Adrenal gland (tissue), 5 donors: ENCODE results near the gene ARHGAP18.

ENCODE experiments used
- POLR2A ChIP-seq, 2 donors: fragments of 450-650 bp; IDR thresholded peaks; one replicate each; pipeline ENCODE4 v1.6.1; 2017; ENCODE audit warnings: antibody characterized with exemption in 2 of 2, mild to moderate bottlenecking in 2 of 2, moderate library complexity in 1 of 2
- TF ChIP-seq, protein P1 (sequence below), 6 experiments: fragments of 450-650 bp in 4 of 6; fragments of 200-600 bp in 2 of 6; sonication (generic) in 1 of 6; IDR thresholded peaks; 1 replicate in 5 of 6; 2 replicates in 1 of 6; pipeline versions ENCODE4 v1.5.1 to v1.8.0; 2016 to 2021; ENCODE audit warnings: antibody characterized with exemption in 6 of 6, mild to moderate bottlenecking in 2 of 6, moderate library complexity in 1 of 6
- donor health status: DM: no; HTN: no; CAD: no.

DNA sequence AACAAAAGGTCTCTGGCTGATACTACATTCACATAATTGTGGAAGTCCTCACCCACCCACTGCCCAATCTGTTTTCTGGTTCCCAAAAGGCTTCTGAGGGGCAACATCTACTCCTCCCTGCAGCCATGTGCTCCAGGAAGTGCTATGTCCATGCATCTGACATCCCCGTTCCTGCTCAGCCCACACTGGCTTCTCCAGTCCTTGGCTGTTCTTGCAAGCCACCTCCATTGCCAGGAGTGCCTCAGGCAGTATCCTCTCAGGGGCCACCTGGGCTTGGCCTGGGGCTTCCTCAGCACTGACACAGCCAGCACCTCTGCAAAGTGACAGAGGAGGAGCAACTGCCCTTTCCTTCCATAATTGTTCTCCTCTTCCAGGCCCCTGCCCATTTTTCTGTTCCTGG, 18.3 kb downstream of the ARHGAP18 start:
- TF ChIP-seq, protein P1, sequence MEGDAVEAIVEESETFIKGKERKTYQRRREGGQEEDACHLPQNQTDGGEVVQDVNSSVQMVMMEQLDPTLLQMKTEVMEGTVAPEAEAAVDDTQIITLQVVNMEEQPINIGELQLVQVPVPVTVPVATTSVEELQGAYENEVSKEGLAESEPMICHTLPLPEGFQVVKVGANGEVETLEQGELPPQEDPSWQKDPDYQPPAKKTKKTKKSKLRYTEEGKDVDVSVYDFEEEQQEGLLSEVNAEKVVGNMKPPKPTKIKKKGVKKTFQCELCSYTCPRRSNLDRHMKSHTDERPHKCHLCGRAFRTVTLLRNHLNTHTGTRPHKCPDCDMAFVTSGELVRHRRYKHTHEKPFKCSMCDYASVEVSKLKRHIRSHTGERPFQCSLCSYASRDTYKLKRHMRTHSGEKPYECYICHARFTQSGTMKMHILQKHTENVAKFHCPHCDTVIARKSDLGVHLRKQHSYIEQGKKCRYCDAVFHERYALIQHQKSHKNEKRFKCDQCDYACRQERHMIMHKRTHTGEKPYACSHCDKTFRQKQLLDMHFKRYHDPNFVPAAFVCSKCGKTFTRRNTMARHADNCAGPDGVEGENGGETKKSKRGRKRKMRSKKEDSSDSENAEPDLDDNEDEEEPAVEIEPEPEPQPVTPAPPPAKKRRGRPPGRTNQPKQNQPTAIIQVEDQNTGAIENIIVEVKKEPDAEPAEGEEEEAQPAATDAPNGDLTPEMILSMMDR (IDR thresholded peaks at IDR 0.05), result no peak
- no peak for TF ChIP-seq POLR2A (IDR thresholded peaks at IDR 0.05)
